A673 (cell line): ENCODE measurements around the gene ITFG1.

ENCODE experiments used
- EZH2 ChIP-seq: fragments of 200-600 bp; sonication (generic); IDR thresholded peaks from 2 replicates; pipeline ENCODE4 v1.6.1; 2017; ENCODE audit warnings: borderline replicate concordance, low read depth, mild to moderate bottlenecking, mixed read lengths, antibody characterized with exemption, low read length; ENCODE audit not compliant: poor library complexity, severe bottlenecking
- TF ChIP-seq, protein P1 (sequence below): fragments of 300-800, 200-600 bp; sonication (generic); conservative IDR thresholded peaks from 2 replicates; pipeline ENCODE4 v1.5.1; 2017; ENCODE audit warnings: low read depth, mild to moderate bottlenecking, antibody characterized with exemption, low read length, moderate library complexity, mixed read lengths

DNA sequence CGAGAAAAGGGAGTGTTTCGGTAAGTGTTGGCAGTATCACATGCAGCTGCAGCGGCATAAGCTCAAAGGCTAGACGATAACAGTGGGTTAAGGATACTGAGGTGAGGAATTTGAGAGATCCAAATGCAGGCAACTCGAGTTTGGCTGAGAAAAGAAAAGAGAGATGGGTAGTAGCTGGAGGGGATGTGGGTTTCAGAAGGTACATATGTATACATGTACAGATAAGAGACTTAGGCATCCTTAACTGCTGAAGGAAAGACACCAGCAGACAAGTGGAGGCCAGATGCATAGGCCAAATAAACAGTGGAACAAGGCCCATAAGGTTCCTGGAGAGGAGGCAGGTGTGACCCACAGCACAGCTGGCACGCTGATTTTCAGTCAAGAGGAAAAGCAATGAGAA lies 230.6 kb downstream of the ITFG1 start:
- TF ChIP-seq, protein P1, sequence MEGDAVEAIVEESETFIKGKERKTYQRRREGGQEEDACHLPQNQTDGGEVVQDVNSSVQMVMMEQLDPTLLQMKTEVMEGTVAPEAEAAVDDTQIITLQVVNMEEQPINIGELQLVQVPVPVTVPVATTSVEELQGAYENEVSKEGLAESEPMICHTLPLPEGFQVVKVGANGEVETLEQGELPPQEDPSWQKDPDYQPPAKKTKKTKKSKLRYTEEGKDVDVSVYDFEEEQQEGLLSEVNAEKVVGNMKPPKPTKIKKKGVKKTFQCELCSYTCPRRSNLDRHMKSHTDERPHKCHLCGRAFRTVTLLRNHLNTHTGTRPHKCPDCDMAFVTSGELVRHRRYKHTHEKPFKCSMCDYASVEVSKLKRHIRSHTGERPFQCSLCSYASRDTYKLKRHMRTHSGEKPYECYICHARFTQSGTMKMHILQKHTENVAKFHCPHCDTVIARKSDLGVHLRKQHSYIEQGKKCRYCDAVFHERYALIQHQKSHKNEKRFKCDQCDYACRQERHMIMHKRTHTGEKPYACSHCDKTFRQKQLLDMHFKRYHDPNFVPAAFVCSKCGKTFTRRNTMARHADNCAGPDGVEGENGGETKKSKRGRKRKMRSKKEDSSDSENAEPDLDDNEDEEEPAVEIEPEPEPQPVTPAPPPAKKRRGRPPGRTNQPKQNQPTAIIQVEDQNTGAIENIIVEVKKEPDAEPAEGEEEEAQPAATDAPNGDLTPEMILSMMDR: no peak
- no peak for TF ChIP-seq EZH2
